Calu3 (cell line): ENCODE data around the gene HPN. TPM values are rescaled to one million over a fixed set of nuclear protein-coding genes. Genes with fewer than 3 reads are reported as not detected.
"Not testable (repeated sequence)": the region's sequence is repeated elsewhere in the genome, so short reads cannot be mapped to it uniquely, and the experiment has no call there.

Source experiments
- Bru-seq: library from RNA; stranded (reverse); fragments of 400-500 nt; gene quantifications from one replicate; lab custom pipeline; 2021; lab: Mats Ljungman, UMichigan
- BruChase-seq, 2 experiments: library from RNA; stranded (reverse); fragments of 400-500 nt; gene quantifications; one replicate each; lab custom pipeline; 2021; lab: Mats Ljungman, UMichigan
- BruUV-seq: library from RNA; stranded (reverse); fragments of 400-500 nt; replicated peaks from 2 replicates; lab custom pipeline; 2021; lab: Mats Ljungman, UMichigan
- CTCF ChIA-PET: fragments of 300-600 bp; sonication (Branson Sonifier 250); formaldehyde crosslinking; loops from one replicate; lab custom pipeline; 2022; ENCODE audit warnings: antibody characterized with exemption; lab: Charles Lee
- DNase-seq: peaks from one replicate; pipeline ENCODE4 v3.0.0; 2022
- H3K27ac Mint-ChIP-seq: one replicate; pipeline ENCODE4 v1.8.0; 2022; ENCODE audit warnings: mixed read lengths; ENCODE audit not compliant: unreplicated experiment
- H3K27me3 Mint-ChIP-seq: one replicate; pipeline ENCODE4 v1.8.0; 2022; ENCODE audit warnings: mixed read lengths; ENCODE audit not compliant: unreplicated experiment
- H3K36me3 Mint-ChIP-seq: one replicate; pipeline ENCODE4 v1.8.0; 2022; ENCODE audit warnings: mild to moderate bottlenecking, moderate library complexity, mixed read lengths; ENCODE audit not compliant: insufficient read depth, unreplicated experiment
- H3K4me1 Mint-ChIP-seq: one replicate; pipeline ENCODE4 v1.8.0; 2022; ENCODE audit warnings: mild to moderate bottlenecking, low read depth, mixed read lengths; ENCODE audit not compliant: unreplicated experiment
- H3K4me3 Mint-ChIP-seq: one replicate; pipeline ENCODE4 v1.8.0; 2022; ENCODE audit warnings: mild to moderate bottlenecking, low read depth, moderate library complexity, mixed read lengths; ENCODE audit not compliant: unreplicated experiment
- H3K9me3 Mint-ChIP-seq: one replicate; pipeline ENCODE4 v1.8.0; 2022; ENCODE audit warnings: low read depth, mixed read lengths; ENCODE audit not compliant: unreplicated experiment
- CTCF ChIP-seq: fragments of 200-600 bp; IDR thresholded peaks from one replicate; pipeline ENCODE4 v1.8.0; 2022; ENCODE audit warnings: antibody characterized with exemption; ENCODE audit not compliant: unreplicated experiment
- intact Hi-C: fragments of 100-400 bp; cut with micrococcal nuclease; formaldehyde crosslinking; loops from one replicate; pipeline ENCODE4 v1.10.0; 2022; ENCODE audit not compliant: unreplicated experiment
- long read RNA-seq: library from polyadenylated mRNA; stranded (forward); transcript quantifications from one replicate; pipeline ENCODE4 v2.0.0, GENCODE V29; 2022
- total RNA-seq: library from RNA; stranded (reverse); gene quantifications from 2 replicates; pipeline ENCODE4 v1.2.3, GENCODE V29; 2022

HPN gene
- total RNA-seq (1.4 and 2.2 TPM in 2 replicates), Bru-seq, nascent RNA (percentile 24 among the genes with signal in this experiment), BruChase-seq, experiment 1, labeled RNA remaining after a 6-hour chase (percentile 27 among the genes with signal in this experiment), BruChase-seq, experiment 2, labeled RNA remaining after a 2-hour chase (percentile 32 among the genes with signal in this experiment)
- long read RNA-seq, partial matches to known transcripts: 6 of 8 reads
- long read RNA-seq, other reads (novel, unspliced or antisense): 2 of 8 reads

- H3K27me3 Mint-ChIP-seq: no peaks in the 10 kb centered on the region
- H3K4me1 Mint-ChIP-seq: peaks cover 33% of the 10 kb centered on the region
- no TSS peak for BruUV-seq
- H3K36me3 Mint-ChIP-seq: peaks cover 11% of the 10 kb centered on the region
- peak within 1 kb of the TSS; percentile 39 for H3K4me3 Mint-ChIP-seq
- intact Hi-C loops: no loop called here
- DNase-seq: peak; percentile 38
- TF ChIP-seq CTCF: no peak
- CTCF ChIA-PET: no interaction called here
- H3K9me3 Mint-ChIP-seq: no peaks in the 10 kb centered on the region
- H3K27ac Mint-ChIP-seq: peak within 1 kb of the TSS; percentile 54
These were observed at the start of gene HPN for GRCh38 chr19:35041548-35042055. HPN (plus strand) TSS chr19:35041721; CDS start chr19:35042507, 786 bp downstream.

DNA sequence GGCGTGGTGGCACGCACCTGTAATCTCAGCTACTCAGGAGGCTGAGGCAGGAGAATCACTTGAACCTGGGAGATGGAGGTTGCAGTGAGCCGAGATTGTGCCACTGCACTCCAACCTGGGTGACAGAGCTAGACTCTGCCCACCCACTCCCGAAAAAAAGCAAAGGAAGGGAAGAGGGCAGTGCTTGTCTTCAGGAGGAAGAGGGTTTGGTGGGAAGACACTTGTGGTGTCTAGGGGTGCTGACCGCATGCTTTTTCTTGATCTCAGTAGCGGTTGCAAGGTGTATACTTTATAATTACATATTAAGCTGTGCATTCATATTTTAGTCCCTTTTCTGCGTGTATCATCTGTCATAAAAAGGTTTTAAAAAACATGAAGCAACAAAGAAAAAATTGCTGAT lies 48.9 kb upstream of the HPN start:
- CTCF ChIA-PET: interaction anchor here (1.0 kb wide), 1 partner anchor 17 kb away, joined by 3 read pairs; no protein-coding TSS in a partner anchor
- H3K9me3 Mint-ChIP-seq, intact Hi-C loops, H3K27me3 Mint-ChIP-seq, DNase-seq, H3K36me3 Mint-ChIP-seq, H3K4me3 Mint-ChIP-seq, H3K27ac Mint-ChIP-seq, BruUV-seq: not testable (repeated sequence)
- H3K4me1 Mint-ChIP-seq: peaks cover 29% of the 10 kb centered on the region

DNA sequence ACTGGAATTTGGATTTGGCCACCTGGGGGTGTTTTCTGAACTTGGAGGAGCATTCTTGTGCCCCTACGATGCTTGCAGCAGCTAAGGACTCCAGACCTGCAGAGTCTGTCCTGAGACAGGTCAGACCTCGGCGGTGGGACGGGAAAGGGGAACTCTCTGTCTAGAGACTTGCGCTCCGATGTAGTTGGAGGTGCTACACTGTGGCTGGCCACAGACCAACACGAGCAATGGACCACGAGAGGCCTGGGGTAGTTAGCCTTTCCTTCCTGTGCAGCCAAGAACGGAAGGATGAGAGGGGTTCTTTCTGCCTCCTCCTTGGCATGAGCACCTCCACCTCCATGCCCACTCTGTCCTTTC lies 47.3 kb upstream of the HPN start:
- peaks cover 16% of the 10 kb centered on the region for H3K36me3 Mint-ChIP-seq
- BruUV-seq: no TSS peak
- H3K4me1 Mint-ChIP-seq: peaks cover 39% of the 10 kb centered on the region
- H3K4me3 Mint-ChIP-seq: no peak overlapping the region
- H3K27ac Mint-ChIP-seq: peak overlapping the region; percentile 62
- CTCF ChIA-PET: interaction anchor here (1.1 to 1.9 kb wide), 2 partner anchors 12 to 20 kb away, joined by 3 to 5 read pairs; no protein-coding TSS in a partner anchor
- DNase-seq: no peak
- no peaks in the 10 kb centered on the region for H3K27me3 Mint-ChIP-seq
- H3K9me3 Mint-ChIP-seq: no peaks in the 10 kb centered on the region
- no peak for TF ChIP-seq CTCF
- intact Hi-C loops: no loop called here

DNA sequence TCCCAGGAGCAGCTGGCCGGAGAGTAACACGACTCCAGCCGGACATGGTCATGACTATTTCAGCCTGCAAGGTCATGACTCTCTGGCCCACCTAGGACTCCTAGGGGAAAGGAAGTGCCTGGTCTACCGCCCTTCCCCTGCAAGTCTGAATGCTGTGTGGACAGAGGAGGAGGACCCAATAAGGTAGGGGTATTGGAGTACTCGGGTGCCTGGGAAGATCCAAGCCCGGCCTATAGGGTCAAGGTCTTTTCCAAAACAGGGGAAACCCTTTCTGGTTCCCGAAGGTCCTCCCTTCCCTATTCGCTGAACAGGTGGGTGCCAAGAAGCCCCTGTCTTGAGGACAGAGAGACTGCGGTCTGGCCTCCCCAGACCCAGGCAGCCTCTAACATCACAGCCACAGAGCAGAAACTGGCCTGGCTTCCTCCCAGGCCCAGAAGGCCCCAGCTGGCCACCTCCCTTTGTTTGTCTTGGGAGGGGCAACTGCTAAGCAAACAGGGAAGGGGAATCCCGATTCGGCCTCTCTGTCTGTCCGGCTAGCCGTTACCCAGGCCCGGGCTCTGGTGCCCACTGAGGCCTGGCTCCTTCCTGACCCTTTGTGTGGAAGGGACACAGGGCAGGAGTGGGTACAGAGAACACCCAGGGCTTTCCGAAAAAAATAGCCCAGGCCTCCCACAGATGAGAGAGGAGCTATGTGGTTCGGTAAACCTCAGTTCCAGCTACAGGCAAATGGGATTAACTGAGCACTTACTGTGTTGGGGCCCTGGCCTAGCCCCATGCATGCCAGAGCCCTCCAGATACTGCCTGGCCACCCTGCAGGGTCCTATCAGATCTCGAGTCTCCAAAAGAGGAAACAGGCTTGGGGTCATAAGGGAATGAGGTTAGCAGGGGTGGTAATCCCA lies 46.6 kb upstream of the HPN start:
- H3K9me3 Mint-ChIP-seq: no peaks in the 10 kb centered on the region
- peak; percentile 87 for DNase-seq
- no peaks in the 10 kb centered on the region for H3K27me3 Mint-ChIP-seq
- BruUV-seq: no TSS peak
- intact Hi-C loops: no loop called here
- TF ChIP-seq CTCF: no peak
- H3K27ac Mint-ChIP-seq: peak overlapping the region; percentile 39
- no peak overlapping the region for H3K4me3 Mint-ChIP-seq
- peaks cover 40% of the 10 kb centered on the region for H3K4me1 Mint-ChIP-seq
- CTCF ChIA-PET: interaction anchor here (0.6 to 1.9 kb wide), 8 partner anchors 12 to 590 kb away, joined by 3 to 8 read pairs (median 5); no protein-coding TSS in a partner anchor
- H3K36me3 Mint-ChIP-seq: peaks cover 22% of the 10 kb centered on the region
